Neural cell (in vitro differentiated cells): ENCODE measurements around the gene ENOX1. TPM values are rescaled to one million over a fixed set of nuclear protein-coding genes. Genes with fewer than 3 reads are reported as not detected.

Experiments used
- H2AFZ ChIP-seq: fragments of 200-600, 300-800 bp; sonication (generic), shearing (Covaris generic); 2 replicates; pipeline ENCODE4 v1.6.0; 2014; ENCODE audit warnings: low read depth, mild to moderate bottlenecking, antibody characterized with exemption, low read length, moderate library complexity
- H3F3A ChIP-seq: fragments of 200-600 bp; shearing (Covaris generic); 2 replicates; pipeline ENCODE4 v1.6.1; 2016; ENCODE audit warnings: mild to moderate bottlenecking, moderate library complexity, mixed read lengths, antibody characterized with exemption, low read length; ENCODE audit not compliant: insufficient read depth, poor library complexity, severe bottlenecking
- H3K27ac ChIP-seq: fragments of 200-600, 300-800 bp; sonication (generic), shearing (Covaris generic); 2 replicates; pipeline ENCODE4 v1.5.1; 2014; ENCODE audit warnings: mild to moderate bottlenecking, low read length, moderate library complexity
- H3K27me3 ChIP-seq: fragments of 300-800, 200-600 bp; sonication (generic), shearing (Covaris generic); 2 replicates; pipeline ENCODE4 v1.6.0; 2014; ENCODE audit warnings: mild to moderate bottlenecking, low read depth, low read length, moderate library complexity; ENCODE audit not compliant: insufficient read depth
- H3K36me3 ChIP-seq: fragments of 300-800, 200-600 bp; sonication (generic), shearing (Covaris generic); 2 replicates; pipeline ENCODE4 v1.5.1; 2014; ENCODE audit warnings: mild to moderate bottlenecking, antibody characterized with exemption, low read length, moderate library complexity; ENCODE audit not compliant: insufficient read depth
- H3K4me2 ChIP-seq: fragments of 300-800, 200-600 bp; sonication (generic), shearing (Covaris generic); 2 replicates; pipeline ENCODE4 v1.6.0; 2014; ENCODE audit warnings: mild to moderate bottlenecking, low read length
- H3K4me3 ChIP-seq: fragments of 300-800, 200-600 bp; sonication (generic), shearing (Covaris generic); 2 replicates; pipeline ENCODE4 v1.5.1; 2014; ENCODE audit warnings: mild to moderate bottlenecking, low read length, moderate library complexity
- H3K79me2 ChIP-seq: fragments of 200-600 bp; shearing (Covaris generic); replicated peaks from 2 replicates; pipeline ENCODE4 v1.6.0; 2014; ENCODE audit warnings: mild to moderate bottlenecking, low read length, moderate library complexity; ENCODE audit not compliant: insufficient read depth
- H3K9ac ChIP-seq: fragments of 300-800, 200-600 bp; sonication (generic), shearing (Covaris generic); 2 replicates; pipeline ENCODE4 v1.6.1; 2016; ENCODE audit warnings: mild to moderate bottlenecking, low read length, mixed read lengths
- H3K9me2 ChIP-seq: fragments of 200-600 bp; shearing (Covaris generic); 2 replicates; pipeline ENCODE4 v1.6.1; 2016; ENCODE audit warnings: mild to moderate bottlenecking, low read length, mixed read lengths; ENCODE audit not compliant: insufficient read depth
- H3K9me3 ChIP-seq: fragments of 200-600, 300-800 bp; sonication (generic), shearing (Covaris generic); 2 replicates; pipeline ENCODE4 v1.6.1; 2016; ENCODE audit warnings: mild to moderate bottlenecking, mixed run types, low read length, moderate library complexity, mixed read lengths
- H4K20me1 ChIP-seq: fragments of 200-600 bp; shearing (Covaris generic); 2 replicates; pipeline ENCODE4 v1.6.1; 2016; ENCODE audit warnings: mild to moderate bottlenecking, mixed run types; ENCODE audit not compliant: insufficient read depth
- CTCF ChIP-seq: fragments of 450-650 bp; IDR thresholded peaks from 2 replicates; pipeline ENCODE4 v1.5.1; 2014; ENCODE audit warnings: antibody characterized with exemption, mild to moderate bottlenecking, moderate library complexity; ENCODE audit not compliant: poor library complexity, severe bottlenecking
- EP300 ChIP-seq: fragments of 450-650 bp; conservative IDR thresholded peaks from 2 replicates; pipeline ENCODE4 v1.6.1; 2014; ENCODE audit warnings: antibody characterized with exemption, mild to moderate bottlenecking, moderate library complexity; ENCODE audit not compliant: poor library complexity, severe bottlenecking
- EZH2 ChIP-seq: fragments of 200-600, 300-800 bp; shearing (Covaris generic), sonication (generic); IDR thresholded peaks from 2 replicates; pipeline ENCODE4 v1.6.1; 2014; ENCODE audit warnings: antibody characterized with exemption, low read length, borderline replicate concordance, mild to moderate bottlenecking; ENCODE audit not compliant: insufficient read depth, poor library complexity, severe bottlenecking
- MXI1 ChIP-seq: fragments of 450-650 bp; conservative IDR thresholded peaks from 2 replicates; pipeline ENCODE4 v1.6.1; 2014; ENCODE audit warnings: antibody characterized with exemption, mild to moderate bottlenecking; ENCODE audit not compliant: poor library complexity, severe bottlenecking
- RAD21 ChIP-seq: fragments of 450-650 bp; conservative IDR thresholded peaks from 2 replicates; pipeline ENCODE4 v1.6.1; 2014; ENCODE audit warnings: antibody characterized with exemption, mild to moderate bottlenecking, moderate library complexity
- SMC3 ChIP-seq: fragments of 450-650 bp; conservative IDR thresholded peaks from 2 replicates; pipeline ENCODE4 v1.6.1; 2014; ENCODE audit warnings: antibody characterized with exemption, mild to moderate bottlenecking, moderate library complexity; ENCODE audit not compliant: poor library complexity
- TAF1 ChIP-seq: IDR thresholded peaks from 2 replicates; pipeline ENCODE4 v1.6.1; 2012; ENCODE audit warnings: low read depth
- polyA plus RNA-seq: library from polyadenylated mRNA; depleted of rRNA; stranded (reverse); fragments of >200 nt; gene quantifications from 2 replicates; pipeline ENCODE4 v1.2.3, GENCODE V29; 2014

The ENOX1 gene
- polyA plus RNA-seq, 1 donor from 2014 or later = 42.6 TPM

- no peaks in the 10 kb centered on the region for H3K79me2 ChIP-seq
- H3K36me3 ChIP-seq = no peaks in the 10 kb centered on the region
- H3K4me2 ChIP-seq = no peak overlapping the region
- no peak overlapping the region for H3K4me3 ChIP-seq
- H3K27me3 ChIP-seq = no peaks in the 10 kb centered on the region
- no peak for TF ChIP-seq MXI1
- no peak for TF ChIP-seq EP300
- TF ChIP-seq TAF1 = no peak
- TF ChIP-seq RAD21 = no peak
- H3K9me2 ChIP-seq = no peaks in the 10 kb centered on the region
- no peaks in the 10 kb centered on the region for H3K9me3 ChIP-seq
- no peak overlapping the region for H3K9ac ChIP-seq
- H3F3A ChIP-seq = no peaks in the 10 kb centered on the region
- H3K27ac ChIP-seq = no peak overlapping the region
- H4K20me1 ChIP-seq = no peaks in the 10 kb centered on the region
- no peak overlapping the region for H2AFZ ChIP-seq
Measured at GRCh38 chr13:43294412-43294811, 492.4 kb downstream of the ENOX1 start.

GRCh38 chr13:43293986-43294385 is 492.8 kb downstream of the ENOX1 start:
- H3K9me2 ChIP-seq = no peaks in the 10 kb centered on the region
- H3K27me3 ChIP-seq = no peaks in the 10 kb centered on the region
- no peak overlapping the region for H3K4me3 ChIP-seq
- no peaks in the 10 kb centered on the region for H3K79me2 ChIP-seq
- H4K20me1 ChIP-seq = no peaks in the 10 kb centered on the region
- no peaks in the 10 kb centered on the region for H3K9me3 ChIP-seq
- H3K36me3 ChIP-seq = no peaks in the 10 kb centered on the region
- H3K4me2 ChIP-seq = no peak overlapping the region
- H3F3A ChIP-seq = no peaks in the 10 kb centered on the region
- TF ChIP-seq TAF1 (no peak), MXI1 (no peak), EZH2 (no peak), CTCF (no peak), SMC3 (no peak), RAD21 (no peak)
- no peak overlapping the region for H2AFZ ChIP-seq
- H3K9ac ChIP-seq = no peak overlapping the region
- H3K27ac ChIP-seq = no peak overlapping the region

- Histone ChIP-seq H3K4me3 (no peak overlapping the region), H3K9me2 (no peaks in the 10 kb centered on the region), H3K4me2 (no peak overlapping the region), H2AFZ (no peak overlapping the region), H3K9me3 (no peaks in the 10 kb centered on the region), H3K9ac (no peak overlapping the region), H3K27me3 (no peaks in the 10 kb centered on the region), H4K20me1 (no peaks in the 10 kb centered on the region), H3K79me2 (no peaks in the 10 kb centered on the region), H3F3A (no peaks in the 10 kb centered on the region), H3K36me3 (no peaks in the 10 kb centered on the region), H3K27ac (no peak overlapping the region)
- no peak for TF ChIP-seq EZH2
- no peak for TF ChIP-seq CTCF
- no peak for TF ChIP-seq MXI1
- TF ChIP-seq RAD21 = no peak
Measured at GRCh38 chr13:43293561-43293960, 493.2 kb downstream of the ENOX1 start.
